ENCODE results near the gene SCART1.

GRCh38 chr10:133421336-133422222 lies 32.2 kb upstream of the SCART1 start:
- TF ChIP-seq CTCF (IDR thresholded peaks at IDR 0.05) (no peak), POLR2A (IDR thresholded peaks at IDR 0.05) (no peak)

Data from body of pancreas (tissue), 4 donors.